Occipital lobe (tissue), 2 donors: ENCODE measurements around the gene CDH6. TPM values are rescaled to one million over a fixed set of nuclear protein-coding genes. Genes with fewer than 3 reads are reported as not detected.
"Not testable (repeated sequence)": the region's sequence is repeated elsewhere in the genome, so short reads cannot be mapped to it uniquely, and the experiment has no call there.

Experiments used
- DNase-seq: peaks from one replicate; lab custom pipeline; 2025; lab: John Stamatoyannopoulos, UW
- total RNA-seq: library from RNA; depleted of rRNA; stranded (reverse); fragments of >200 nt; gene quantifications from one replicate; pipeline ENCODE4 v1.2.3, GENCODE V29; 2014

Gene CDH6
- total RNA-seq, 1 donor from 2014 or later: 21.5 TPM

- DNase-seq: no peak
These were observed 134.7 kb downstream of the CDH6 start for GRCh38 chr5:31328040-31328733.

- DNase-seq: no peak
These were observed 136.2 kb downstream of the CDH6 start for GRCh38 chr5:31329715-31330114.

DNA sequence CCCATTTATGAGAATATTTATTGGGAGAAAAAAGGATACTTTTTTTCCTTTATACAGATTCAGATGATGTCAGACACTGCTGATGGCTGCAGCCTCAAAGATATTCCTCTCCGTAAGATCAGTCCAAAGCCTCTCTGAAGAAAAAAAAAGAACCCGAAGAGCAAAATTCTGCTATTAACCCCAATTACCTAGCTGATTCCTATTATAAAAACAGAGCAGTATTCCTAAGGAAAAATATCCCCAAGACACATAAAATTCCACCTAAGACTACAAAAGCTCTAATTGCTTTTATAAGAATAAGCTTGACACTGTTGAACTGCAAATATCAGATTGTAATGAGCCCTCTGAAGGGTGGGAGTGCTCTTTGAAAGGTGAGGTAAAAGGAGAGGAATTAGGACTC is 138.7 kb downstream of the CDH6 start:
- no peak for DNase-seq

DNA sequence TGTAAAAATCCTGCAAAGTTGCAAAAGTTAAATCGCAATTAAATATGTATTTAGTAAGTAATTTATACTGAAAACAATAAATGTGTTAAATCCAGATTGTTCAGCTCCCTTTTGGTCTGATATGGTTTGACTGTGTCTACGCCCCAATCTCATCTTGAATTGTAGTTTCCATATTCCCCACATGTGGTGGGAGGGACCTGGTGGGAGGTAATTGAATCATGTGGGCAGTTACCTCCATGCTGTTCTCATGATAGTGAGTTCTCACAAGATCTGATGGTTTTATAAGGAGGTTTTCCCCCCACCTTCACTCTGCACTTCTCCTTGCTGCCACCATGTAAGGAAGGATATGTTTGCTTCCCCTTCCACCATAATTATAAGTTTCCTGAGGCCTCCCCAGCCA is 140.0 kb downstream of the CDH6 start:
- DNase-seq: no peak

DNA sequence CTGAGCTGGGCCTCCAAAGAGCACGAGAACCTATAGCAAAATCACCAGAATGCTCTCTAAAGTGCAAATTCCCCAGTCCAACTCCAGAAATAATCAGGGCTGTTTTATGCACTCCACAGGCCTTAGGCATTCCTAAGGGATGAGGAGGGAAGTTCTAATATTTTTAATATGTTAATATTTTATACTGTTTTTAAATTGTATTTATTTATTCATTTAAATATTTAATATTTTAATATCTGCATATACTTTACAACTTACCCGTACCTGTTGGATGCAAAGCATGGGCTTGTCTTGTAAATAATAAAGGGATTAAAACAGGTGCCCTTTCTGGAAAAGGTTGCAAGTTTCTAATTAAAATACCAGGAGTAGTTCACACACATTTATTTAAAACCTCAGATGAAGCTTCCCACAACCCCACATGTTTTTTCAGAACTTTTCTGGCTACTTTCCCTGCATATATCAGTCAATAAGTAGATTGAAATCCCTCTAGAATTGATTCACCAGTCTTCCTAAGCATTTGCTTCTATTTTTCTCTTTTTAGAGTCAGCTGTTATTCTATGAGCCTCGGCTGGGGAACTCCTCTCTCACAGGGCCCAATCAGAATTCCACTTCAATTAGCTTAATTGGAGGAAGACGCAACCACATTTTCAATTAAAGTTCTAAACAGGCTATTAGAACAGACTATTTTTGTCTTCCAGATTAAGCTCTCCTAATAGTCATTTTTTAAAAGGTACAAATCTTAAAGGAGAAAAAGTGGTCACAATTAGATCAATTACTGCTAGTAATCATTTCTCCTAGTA is 140.8 kb downstream of the CDH6 start:
- DNase-seq: no peak

GRCh38 chr5:31335456-31335855 is 142.0 kb downstream of the CDH6 start:
- DNase-seq: no peak

DNA sequence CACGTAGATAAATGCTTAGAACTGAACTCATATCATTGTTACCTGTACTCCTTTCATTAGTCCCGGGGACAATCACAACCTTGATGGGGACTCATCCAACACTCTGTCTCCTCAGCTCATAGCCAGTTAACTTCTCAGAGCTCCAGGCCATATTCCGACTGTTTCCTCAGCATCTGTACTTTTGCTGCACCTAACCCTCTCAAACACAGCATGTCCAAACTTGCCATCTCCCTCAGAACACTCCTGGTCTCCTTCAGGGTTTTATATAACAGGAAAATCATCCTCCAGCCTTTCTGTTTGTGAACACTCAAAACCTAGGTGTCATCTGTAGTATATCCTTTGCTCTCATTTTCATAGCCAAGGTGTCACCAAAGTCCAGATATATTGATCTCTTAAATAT is 150.5 kb downstream of the CDH6 start:
- DNase-seq: no peak

GRCh38 chr5:31346896-31347551 is 153.5 kb downstream of the CDH6 start:
- DNase-seq: no peak

- no peak for DNase-seq
These were observed 154.0 kb downstream of the CDH6 start for GRCh38 chr5:31347552-31347905.

DNA sequence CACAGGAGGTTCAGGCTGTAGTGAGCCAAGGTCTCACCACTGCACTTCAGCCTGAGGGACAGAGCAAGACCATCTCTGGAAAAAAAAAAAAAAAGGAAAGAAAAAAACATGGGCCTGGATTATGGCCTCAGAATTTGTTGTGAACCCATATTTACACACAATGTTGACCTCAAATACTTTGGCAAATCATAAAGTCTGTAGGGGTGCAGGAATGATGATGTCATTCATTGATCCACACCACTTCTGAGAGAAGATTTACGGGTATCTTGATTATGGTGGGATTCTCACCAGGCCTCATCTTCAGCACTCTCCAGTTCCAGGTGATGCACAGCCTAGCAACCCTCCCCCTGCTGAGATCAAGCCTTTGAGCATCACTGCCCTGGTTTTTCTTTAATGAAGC is 156.9 kb downstream of the CDH6 start:
- DNase-seq: no peak

- DNase-seq: no peak
These were observed 161.9 kb downstream of the CDH6 start for GRCh38 chr5:31355337-31355736.

DNA sequence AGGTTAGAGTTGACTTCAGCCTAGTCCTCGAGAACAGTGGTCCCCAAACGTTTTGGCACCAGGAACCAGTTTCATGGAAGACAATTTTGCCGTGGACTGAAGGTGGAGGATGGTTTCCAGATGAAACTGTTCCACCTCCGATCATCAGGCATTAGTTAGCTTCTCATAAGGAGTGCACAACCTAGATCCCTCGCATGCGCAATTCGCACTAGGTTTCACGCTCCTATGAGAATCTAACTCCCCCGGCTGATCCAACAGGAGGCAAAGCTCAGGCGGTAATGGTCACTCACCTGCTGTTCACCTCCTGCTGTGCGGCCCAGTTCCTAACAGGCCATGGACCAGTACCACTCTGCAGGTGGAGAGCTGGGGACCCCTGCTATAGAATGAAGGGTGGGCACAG is 163.6 kb downstream of the CDH6 start:
- no peak for DNase-seq

DNA sequence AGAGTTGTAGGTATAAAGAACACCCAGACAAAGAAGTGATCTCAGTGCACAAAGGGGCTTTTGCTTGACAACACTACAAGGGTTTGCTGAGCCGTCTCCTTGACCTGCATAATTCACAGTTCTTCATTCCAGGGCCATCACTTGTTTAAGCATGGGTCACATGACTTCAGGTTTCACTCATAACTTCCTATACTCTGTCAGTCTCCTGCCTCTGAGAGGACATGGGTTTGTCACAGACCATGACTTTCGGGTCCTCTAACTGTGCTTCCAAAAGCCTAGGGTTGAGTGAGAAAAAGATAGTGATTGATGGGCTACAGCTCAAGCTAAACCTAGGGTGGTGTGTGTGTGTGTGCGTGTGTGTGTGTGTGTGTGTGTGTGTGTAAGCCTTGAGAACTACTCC is 166.4 kb downstream of the CDH6 start:
- DNase-seq: no peak

DNA sequence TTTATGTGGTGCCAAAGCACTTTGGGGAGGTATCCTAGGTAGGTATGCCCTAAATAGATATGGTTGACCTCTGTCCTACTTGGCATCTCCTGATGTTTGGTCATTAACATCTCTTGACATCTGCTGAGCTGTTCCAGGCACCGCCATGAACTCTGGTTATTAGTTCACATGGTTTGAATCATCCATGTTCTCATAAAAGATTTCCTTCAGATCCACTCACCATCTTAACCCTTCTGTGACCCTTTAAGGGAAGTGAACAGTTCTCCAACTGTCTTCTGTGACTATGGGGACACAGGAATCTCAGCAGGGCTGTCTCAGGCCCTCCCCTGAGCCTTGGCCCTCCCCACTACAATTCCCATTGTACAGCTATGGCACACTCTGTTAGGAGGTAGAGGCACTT is 167.7 kb downstream of the CDH6 start:
- DNase-seq: no peak

DNA sequence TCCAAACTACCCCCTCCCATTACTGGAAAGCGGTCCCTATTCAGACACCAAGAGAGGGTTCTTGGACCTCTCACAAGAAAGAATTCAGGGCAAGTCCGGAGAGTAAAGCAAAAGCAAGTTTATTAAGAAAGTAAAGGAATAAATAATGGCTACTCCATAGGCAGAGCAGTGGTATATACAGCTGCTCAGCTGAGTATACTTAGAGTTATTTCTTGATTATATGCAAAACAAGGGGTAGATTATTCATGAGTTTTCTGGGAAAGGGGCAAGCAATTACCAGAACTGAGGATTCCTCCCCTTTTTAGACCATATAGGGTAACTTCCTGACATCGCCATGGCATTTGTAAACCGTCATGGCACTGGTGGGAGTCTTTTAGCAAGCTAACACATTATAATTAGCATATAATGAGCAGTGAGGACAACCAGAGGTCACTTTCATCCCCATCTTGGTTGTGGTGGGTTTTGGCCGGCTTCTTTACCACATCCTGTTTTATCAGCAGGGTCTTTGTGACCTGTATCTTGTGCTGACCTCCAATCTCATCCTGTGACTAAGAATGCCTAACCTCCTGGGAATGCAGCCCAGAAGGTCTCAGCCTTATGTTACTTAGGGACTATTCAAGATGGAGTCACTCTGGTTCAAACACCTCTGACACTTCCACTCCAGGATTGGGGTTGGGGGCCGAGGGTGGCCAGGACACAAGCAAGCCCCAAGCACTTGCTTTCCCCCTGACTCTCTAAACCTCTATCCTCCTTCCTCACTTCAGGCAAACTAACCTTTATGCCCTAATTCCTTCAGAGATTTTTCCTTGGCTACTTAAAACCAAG is 168.4 kb downstream of the CDH6 start:
- not testable (repeated sequence) for DNase-seq

DNA sequence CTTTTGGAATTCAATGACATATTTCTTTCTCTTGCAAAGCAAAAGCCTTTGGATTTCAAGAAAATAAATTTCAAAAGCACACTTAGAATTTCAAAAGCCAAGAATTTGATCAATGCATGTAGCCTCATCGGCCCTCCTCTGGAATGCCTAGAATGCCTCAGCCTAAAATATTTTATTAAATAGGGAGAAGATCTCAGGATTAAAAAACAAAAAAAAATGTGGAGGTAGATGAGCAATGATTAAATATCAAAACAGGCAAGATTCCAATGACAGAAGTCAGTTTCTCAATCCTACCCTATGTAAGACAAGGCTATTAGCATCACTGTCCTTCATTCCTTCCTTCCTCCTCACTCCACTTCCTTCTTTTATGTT is 169.0 kb downstream of the CDH6 start:
- DNase-seq: no peak

- DNase-seq: no peak
These were observed 169.6 kb downstream of the CDH6 start for GRCh38 chr5:31362931-31363568.

GRCh38 chr5:31364881-31365636 is 171.6 kb downstream of the CDH6 start:
- DNase-seq: no peak

- DNase-seq: no peak
These were observed 172.3 kb downstream of the CDH6 start for GRCh38 chr5:31365776-31366175.

- no peak for DNase-seq
These were observed 173.5 kb downstream of the CDH6 start for GRCh38 chr5:31366941-31367340.

- no peak for DNase-seq
These were observed 178.6 kb downstream of the CDH6 start for GRCh38 chr5:31372124-31372523.
